GM23338 (cell line): ENCODE results near the gene GJE1. TPM values are rescaled to one million over a fixed set of nuclear protein-coding genes. Genes with fewer than 3 reads are reported as not detected.

Experiments
- ATAC-seq: fragments of 200-7000 bp; cut with Tn5 transposase; 3 replicates; pipeline ENCODE4 v1.9.1; 2020
- DNase-seq: peaks from one replicate; pipeline ENCODE4 v3.0.0-alpha.2; 2015; ENCODE audit warnings: low spot score
- H2AFZ ChIP-seq: fragments of 200-600 bp; sonication (generic); 2 replicates; pipeline ENCODE4 v1.8.0; 2016; ENCODE audit warnings: antibody characterized with exemption, mild to moderate bottlenecking, moderate library complexity
- H3F3A ChIP-seq: fragments of 200-600 bp; sonication (generic); replicated peaks from 2 replicates; pipeline ENCODE4 v1.8.0; 2017; ENCODE audit warnings: antibody characterized with exemption, mixed run types, low read depth
- H3K27ac ChIP-seq: fragments of 200-600 bp; sonication (generic); 2 replicates; pipeline ENCODE4 v1.6.1; 2016; ENCODE audit warnings: low read depth
- H3K27me3 ChIP-seq: fragments of 200-600 bp; sonication (generic); 2 replicates; pipeline ENCODE4 v1.8.0; 2016; ENCODE audit warnings: mild to moderate bottlenecking, mixed run types, moderate library complexity; ENCODE audit not compliant: insufficient read depth
- H3K36me3 ChIP-seq: fragments of 200-600 bp; sonication (generic); 2 replicates; pipeline ENCODE4 v1.8.0; 2016; ENCODE audit warnings: mild to moderate bottlenecking; ENCODE audit not compliant: insufficient read depth
- H3K4me1 ChIP-seq: fragments of 200-600 bp; sonication (generic); 2 replicates; pipeline ENCODE4 v1.8.0; 2016; ENCODE audit warnings: mild to moderate bottlenecking, moderate library complexity; ENCODE audit not compliant: insufficient read depth
- H3K4me2 ChIP-seq: fragments of 200-600 bp; sonication (generic); 2 replicates; pipeline ENCODE4 v1.7.1; 2017; ENCODE audit warnings: mixed run types
- H3K4me3 ChIP-seq: fragments of 200-600 bp; sonication (generic); 2 replicates; pipeline ENCODE4 v1.6.1; 2016; ENCODE audit warnings: mixed run types
- H3K79me2 ChIP-seq: fragments of 200-600 bp; sonication (generic); replicated peaks from 2 replicates; pipeline ENCODE4 v1.8.0; 2017; ENCODE audit warnings: mild to moderate bottlenecking; ENCODE audit not compliant: insufficient read depth
- H3K9me2 ChIP-seq: fragments of 200-600 bp; sonication (generic); 2 replicates; pipeline ENCODE4 v1.8.0; 2017; ENCODE audit not compliant: insufficient read depth
- H4K20me1 ChIP-seq: fragments of 200-600 bp; sonication (generic); replicated peaks from 2 replicates; pipeline ENCODE4 v1.8.0; 2017; ENCODE audit warnings: mild to moderate bottlenecking; ENCODE audit not compliant: insufficient read depth
- H3K27ac Mint-ChIP-seq: 2 replicates; pipeline ENCODE4 v1.8.0; 2020; ENCODE audit warnings: inconsistent platforms, mild to moderate bottlenecking, moderate library complexity, mixed read lengths
- H3K27me3 Mint-ChIP-seq: 3 replicates; pipeline ENCODE4 v1.8.0; 2022; ENCODE audit warnings: low read depth, mild to moderate bottlenecking, moderate library complexity, mixed read lengths, inconsistent platforms; ENCODE audit not compliant: insufficient read depth, poor library complexity
- H3K36me3 Mint-ChIP-seq: 3 replicates; pipeline ENCODE4 v1.8.0; 2021; ENCODE audit warnings: low read depth, mild to moderate bottlenecking, inconsistent platforms, moderate library complexity, mixed read lengths
- H3K4me1 Mint-ChIP-seq: 3 replicates; pipeline ENCODE4 v1.8.0; 2020; ENCODE audit warnings: mild to moderate bottlenecking, inconsistent platforms, mixed read lengths
- H3K4me3 Mint-ChIP-seq: 3 replicates; pipeline ENCODE4 v1.8.0; 2021; ENCODE audit warnings: moderate library complexity, mild to moderate bottlenecking, inconsistent platforms, mixed read lengths
- H3K9me3 Mint-ChIP-seq: 3 replicates; pipeline ENCODE4 v1.8.0; 2020; ENCODE audit warnings: moderate library complexity, mild to moderate bottlenecking, inconsistent platforms, mixed read lengths
- EZH2phosphoT487 ChIP-seq: fragments of 200-600 bp; sonication (generic); IDR thresholded peaks from one replicate; pipeline ENCODE4 v1.8.1; 2018; ENCODE audit warnings: antibody characterized with exemption; ENCODE audit not compliant: unreplicated experiment
- JUNB ChIP-seq: IDR thresholded peaks from one replicate; pipeline ENCODE4 v1.6.1; 2016; ENCODE audit warnings: antibody characterized with exemption; ENCODE audit not compliant: unreplicated experiment
- NANOG ChIP-seq: IDR thresholded peaks from 2 replicates; pipeline ENCODE4 v1.6.1; 2016; ENCODE audit warnings: antibody characterized with exemption, borderline replicate concordance
- POLR2AphosphoS5 ChIP-seq: IDR thresholded peaks from 2 replicates; pipeline ENCODE4 v1.6.1; 2016; ENCODE audit warnings: antibody characterized with exemption, low read depth
- STAT1 ChIP-seq: IDR thresholded peaks from one replicate; pipeline ENCODE4 v1.6.1; 2016; ENCODE audit warnings: antibody characterized with exemption; ENCODE audit not compliant: unreplicated experiment
- ZNF114 ChIP-seq: fragments of 250-450 bp; sonication (Bioruptor Pico); IDR thresholded peaks from 2 replicates; pipeline ENCODE4 v1.5.0; 2020; ENCODE audit warnings: mild to moderate bottlenecking, moderate library complexity
- ZNF331 ChIP-seq: fragments of 250-450 bp; sonication (Bioruptor Pico); IDR thresholded peaks from 2 replicates; pipeline ENCODE4 v1.5.0; 2020; ENCODE audit warnings: low read depth, mild to moderate bottlenecking, moderate library complexity
- long read RNA-seq: library from polyadenylated mRNA; unstranded; transcript quantifications from one replicate; pipeline ENCODE4 v2.0.0, GENCODE V29; 2020; ENCODE audit not compliant: unreplicated experiment
- polyA plus RNA-seq: library from polyadenylated mRNA; unstranded; fragments of >200 nt; fragmentation: Nextera tagmentation; extraction: Ambion mirVana; gene quantifications from 2 replicates; pipeline ENCODE4 v1.2.1, GENCODE V29; 2016
- total RNA-seq: library from RNA; depleted of rRNA; stranded (reverse); fragments of >200 nt; shearing (Covaris generic); gene quantifications from 2 replicates; pipeline ENCODE4 v1.2.3, GENCODE V29; 2014; rRNA removed
- TF ChIP-seq, protein P1 (sequence below): fragments of 250-450 bp; sonication (Bioruptor Pico); IDR thresholded peaks from 2 replicates; pipeline ENCODE4 v1.5.0; 2020; ENCODE audit warnings: mild to moderate bottlenecking, moderate library complexity
- TF ChIP-seq, protein P2 (sequence below): IDR thresholded peaks from 2 replicates; pipeline ENCODE4 v1.6.1; 2016; ENCODE audit warnings: antibody characterized with exemption
- TF ChIP-seq, protein P3 (sequence below), 2 experiments: fragments of 200-600 bp in 1 of 2; sonication (generic) in 1 of 2; conservative IDR thresholded peaks; 2 replicates each; pipeline versions ENCODE4 v1.5.1 to v1.6.1; 2016 to 2017; ENCODE audit warnings: antibody characterized with exemption in 2 of 2, low read depth in 2 of 2, mild to moderate bottlenecking in 2 of 2, moderate library complexity in 1 of 2

Gene GJE1, protein sequence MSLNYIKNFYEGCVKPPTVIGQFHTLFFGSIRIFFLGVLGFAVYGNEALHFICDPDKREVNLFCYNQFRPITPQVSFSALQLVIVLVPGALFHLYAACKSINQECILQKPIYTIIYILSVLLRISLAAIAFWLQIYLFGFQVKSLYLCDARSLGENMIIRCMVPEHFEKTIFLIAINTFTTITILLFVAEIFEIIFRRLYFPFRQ
- total RNA-seq (not detected in 2 replicates), polyA plus RNA-seq (not detected in 2 replicates)
- long read RNA-seq: 0 reads

DNA sequence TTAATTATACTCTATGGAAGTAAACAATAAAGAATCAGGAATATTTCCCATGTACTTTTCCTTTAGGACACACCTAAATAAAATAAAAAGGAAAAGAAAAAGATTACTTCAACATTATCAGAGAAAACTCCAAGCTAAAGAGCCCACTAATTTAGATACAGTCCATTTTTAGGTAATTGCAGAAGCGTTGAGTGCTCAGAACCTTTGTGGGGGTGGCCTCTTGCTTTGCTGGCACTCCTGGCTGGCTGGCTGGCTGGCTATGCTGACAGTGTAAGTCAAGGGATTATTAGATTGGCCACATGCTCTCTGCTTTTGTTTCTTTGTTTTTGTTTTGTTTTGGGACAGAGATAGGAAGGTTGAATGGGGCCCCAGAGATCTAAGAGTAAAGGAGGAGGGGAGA, at the start of gene GJE1:
GJE1 (plus strand) TSS at position 301 of the 400 bp plus-strand sequence. CDS start 234 bp downstream, outside the sequence.
- H3K9me2 ChIP-seq: no peaks in the 10 kb centered on the region
- H4K20me1 ChIP-seq: no peaks in the 10 kb centered on the region
- no peaks in the 10 kb centered on the region for H3K79me2 ChIP-seq
- H3K4me3 ChIP-seq: no peak within 1 kb of the TSS
- H3K27ac ChIP-seq: no peak within 1 kb of the TSS; the same call in 1 of the 2 replicates
- no peaks in the 10 kb centered on the region for H3F3A ChIP-seq
- no peak for ATAC-seq
- no peak within 1 kb of the TSS for H3K4me2 ChIP-seq
- H3K36me3 ChIP-seq: no peaks in the 10 kb centered on the region
- no peaks in the 10 kb centered on the region for H3K27me3 ChIP-seq
- H3K36me3 Mint-ChIP-seq: no peaks in the 10 kb centered on the region
- H3K4me1 ChIP-seq: no peaks in the 10 kb centered on the region
- H3K27ac Mint-ChIP-seq: no peak within 1 kb of the TSS
- H3K4me3 Mint-ChIP-seq: no peak within 1 kb of the TSS
- H2AFZ ChIP-seq: 0 out of 2 replicates have a peak within 1 kb of the TSS, but pooled peaks have one; percentile 8
- peaks cover 5% of the 10 kb centered on the region for H3K4me1 Mint-ChIP-seq
- H3K27me3 Mint-ChIP-seq: no peaks in the 10 kb centered on the region
- H3K9me3 Mint-ChIP-seq: 0 out of 3 replicates have a peak, but pooled peaks cover 3% of the 10 kb centered on the region
- no peak for DNase-seq
- TF ChIP-seq EZH2phosphoT487: no peak
- no peak for TF ChIP-seq POLR2AphosphoS5
- TF ChIP-seq STAT1: no peak
- TF ChIP-seq, protein P1, sequence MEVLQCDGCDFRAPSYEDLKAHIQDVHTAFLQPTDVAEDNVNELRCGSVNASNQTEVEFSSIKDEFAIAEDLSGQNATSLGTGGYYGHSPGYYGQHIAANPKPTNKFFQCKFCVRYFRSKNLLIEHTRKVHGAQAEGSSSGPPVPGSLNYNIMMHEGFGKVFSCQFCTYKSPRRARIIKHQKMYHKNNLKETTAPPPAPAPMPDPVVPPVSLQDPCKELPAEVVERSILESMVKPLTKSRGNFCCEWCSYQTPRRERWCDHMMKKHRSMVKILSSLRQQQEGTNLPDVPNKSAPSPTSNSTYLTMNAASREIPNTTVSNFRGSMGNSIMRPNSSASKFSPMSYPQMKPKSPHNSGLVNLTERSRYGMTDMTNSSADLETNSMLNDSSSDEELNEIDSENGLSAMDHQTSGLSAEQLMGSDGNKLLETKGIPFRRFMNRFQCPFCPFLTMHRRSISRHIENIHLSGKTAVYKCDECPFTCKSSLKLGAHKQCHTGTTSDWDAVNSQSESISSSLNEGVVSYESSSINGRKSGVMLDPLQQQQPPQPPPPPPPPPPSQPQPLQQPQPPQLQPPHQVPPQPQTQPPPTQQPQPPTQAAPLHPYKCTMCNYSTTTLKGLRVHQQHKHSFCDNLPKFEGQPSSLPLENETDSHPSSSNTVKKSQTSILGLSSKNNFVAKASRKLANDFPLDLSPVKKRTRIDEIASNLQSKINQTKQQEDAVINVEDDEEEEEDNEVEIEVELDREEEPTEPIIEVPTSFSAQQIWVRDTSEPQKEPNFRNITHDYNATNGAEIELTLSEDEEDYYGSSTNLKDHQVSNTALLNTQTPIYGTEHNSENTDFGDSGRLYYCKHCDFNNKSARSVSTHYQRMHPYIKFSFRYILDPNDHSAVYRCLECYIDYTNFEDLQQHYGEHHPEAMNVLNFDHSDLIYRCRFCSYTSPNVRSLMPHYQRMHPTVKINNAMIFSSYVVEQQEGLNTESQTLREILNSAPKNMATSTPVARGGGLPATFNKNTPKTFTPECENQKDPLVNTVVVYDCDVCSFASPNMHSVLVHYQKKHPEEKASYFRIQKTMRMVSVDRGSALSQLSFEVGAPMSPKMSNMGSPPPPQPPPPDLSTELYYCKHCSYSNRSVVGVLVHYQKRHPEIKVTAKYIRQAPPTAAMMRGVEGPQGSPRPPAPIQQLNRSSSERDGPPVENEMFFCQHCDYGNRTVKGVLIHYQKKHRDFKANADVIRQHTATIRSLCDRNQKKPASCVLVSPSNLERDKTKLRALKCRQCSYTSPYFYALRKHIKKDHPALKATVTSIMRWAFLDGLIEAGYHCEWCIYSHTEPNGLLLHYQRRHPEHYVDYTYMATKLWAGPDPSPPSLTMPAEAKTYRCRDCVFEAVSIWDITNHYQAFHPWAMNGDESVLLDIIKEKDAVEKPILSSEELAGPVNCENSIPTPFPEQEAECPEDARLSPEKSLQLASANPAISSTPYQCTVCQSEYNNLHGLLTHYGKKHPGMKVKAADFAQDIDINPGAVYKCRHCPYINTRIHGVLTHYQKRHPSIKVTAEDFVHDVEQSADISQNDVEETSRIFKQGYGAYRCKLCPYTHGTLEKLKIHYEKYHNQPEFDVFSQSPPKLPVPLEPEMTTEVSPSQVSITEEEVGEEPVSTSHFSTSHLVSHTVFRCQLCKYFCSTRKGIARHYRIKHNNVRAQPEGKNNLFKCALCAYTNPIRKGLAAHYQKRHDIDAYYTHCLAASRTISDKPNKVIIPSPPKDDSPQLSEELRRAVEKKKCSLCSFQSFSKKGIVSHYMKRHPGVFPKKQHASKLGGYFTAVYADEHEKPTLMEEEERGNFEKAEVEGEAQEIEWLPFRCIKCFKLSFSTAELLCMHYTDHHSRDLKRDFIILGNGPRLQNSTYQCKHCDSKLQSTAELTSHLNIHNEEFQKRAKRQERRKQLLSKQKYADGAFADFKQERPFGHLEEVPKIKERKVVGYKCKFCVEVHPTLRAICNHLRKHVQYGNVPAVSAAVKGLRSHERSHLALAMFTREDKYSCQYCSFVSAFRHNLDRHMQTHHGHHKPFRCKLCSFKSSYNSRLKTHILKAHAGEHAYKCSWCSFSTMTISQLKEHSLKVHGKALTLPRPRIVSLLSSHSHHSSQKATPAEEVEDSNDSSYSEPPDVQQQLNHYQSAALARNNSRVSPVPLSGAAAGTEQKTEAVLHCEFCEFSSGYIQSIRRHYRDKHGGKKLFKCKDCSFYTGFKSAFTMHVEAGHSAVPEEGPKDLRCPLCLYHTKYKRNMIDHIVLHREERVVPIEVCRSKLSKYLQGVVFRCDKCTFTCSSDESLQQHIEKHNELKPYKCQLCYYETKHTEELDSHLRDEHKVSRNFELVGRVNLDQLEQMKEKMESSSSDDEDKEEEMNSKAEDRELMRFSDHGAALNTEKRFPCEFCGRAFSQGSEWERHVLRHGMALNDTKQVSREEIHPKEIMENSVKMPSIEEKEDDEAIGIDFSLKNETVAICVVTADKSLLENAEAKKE: no peak
- no peak for TF ChIP-seq NANOG
- TF ChIP-seq, protein P2, sequence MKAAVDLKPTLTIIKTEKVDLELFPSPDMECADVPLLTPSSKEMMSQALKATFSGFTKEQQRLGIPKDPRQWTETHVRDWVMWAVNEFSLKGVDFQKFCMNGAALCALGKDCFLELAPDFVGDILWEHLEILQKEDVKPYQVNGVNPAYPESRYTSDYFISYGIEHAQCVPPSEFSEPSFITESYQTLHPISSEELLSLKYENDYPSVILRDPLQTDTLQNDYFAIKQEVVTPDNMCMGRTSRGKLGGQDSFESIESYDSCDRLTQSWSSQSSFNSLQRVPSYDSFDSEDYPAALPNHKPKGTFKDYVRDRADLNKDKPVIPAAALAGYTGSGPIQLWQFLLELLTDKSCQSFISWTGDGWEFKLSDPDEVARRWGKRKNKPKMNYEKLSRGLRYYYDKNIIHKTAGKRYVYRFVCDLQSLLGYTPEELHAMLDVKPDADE: no peak
- no peak for TF ChIP-seq JUNB
- no peak for TF ChIP-seq ZNF331
- TF ChIP-seq, protein P3, sequence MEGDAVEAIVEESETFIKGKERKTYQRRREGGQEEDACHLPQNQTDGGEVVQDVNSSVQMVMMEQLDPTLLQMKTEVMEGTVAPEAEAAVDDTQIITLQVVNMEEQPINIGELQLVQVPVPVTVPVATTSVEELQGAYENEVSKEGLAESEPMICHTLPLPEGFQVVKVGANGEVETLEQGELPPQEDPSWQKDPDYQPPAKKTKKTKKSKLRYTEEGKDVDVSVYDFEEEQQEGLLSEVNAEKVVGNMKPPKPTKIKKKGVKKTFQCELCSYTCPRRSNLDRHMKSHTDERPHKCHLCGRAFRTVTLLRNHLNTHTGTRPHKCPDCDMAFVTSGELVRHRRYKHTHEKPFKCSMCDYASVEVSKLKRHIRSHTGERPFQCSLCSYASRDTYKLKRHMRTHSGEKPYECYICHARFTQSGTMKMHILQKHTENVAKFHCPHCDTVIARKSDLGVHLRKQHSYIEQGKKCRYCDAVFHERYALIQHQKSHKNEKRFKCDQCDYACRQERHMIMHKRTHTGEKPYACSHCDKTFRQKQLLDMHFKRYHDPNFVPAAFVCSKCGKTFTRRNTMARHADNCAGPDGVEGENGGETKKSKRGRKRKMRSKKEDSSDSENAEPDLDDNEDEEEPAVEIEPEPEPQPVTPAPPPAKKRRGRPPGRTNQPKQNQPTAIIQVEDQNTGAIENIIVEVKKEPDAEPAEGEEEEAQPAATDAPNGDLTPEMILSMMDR (conservative IDR thresholded peaks at IDR 0.05; ENCODE audit: low read depth in 2 of 2): no peak
- no peak for TF ChIP-seq ZNF114 (CRISPR knock-in tag)
